KOPT-K1 (cell line): ENCODE results near the gene TTC23L.
"Not testable (repeated sequence)": the region's sequence is repeated elsewhere in the genome, so short reads cannot be mapped to it uniquely, and the experiment has no call there.

Experiments
- H3K27ac ChIP-seq: fragments of 200-600 bp; sonication (generic); 2 replicates; pipeline ENCODE4 v1.5.1; 2016; ENCODE audit warnings: antibody characterized with exemption, mild to moderate bottlenecking, low read depth, low read length; ENCODE audit not compliant: poor library complexity, severe bottlenecking
- H3K36me3 ChIP-seq: fragments of 200-600 bp; sonication (generic); 2 replicates; pipeline ENCODE4 v1.5.1; 2017; ENCODE audit warnings: antibody characterized with exemption, mild to moderate bottlenecking, low read length, moderate library complexity; ENCODE audit not compliant: insufficient read depth
- H3K9me3 ChIP-seq: fragments of 200-600 bp; sonication (generic); 2 replicates; pipeline ENCODE4 v1.5.1; 2017; ENCODE audit warnings: antibody characterized with exemption, low read length, mild to moderate bottlenecking; ENCODE audit not compliant: insufficient read depth, poor library complexity, severe bottlenecking

Gene TTC23L

GRCh38 chr5:34826347-34826746 lies 12.6 kb upstream of the TTC23L start:
- H3K27ac ChIP-seq: no peak overlapping the region
- no peaks in the 10 kb centered on the region for H3K36me3 ChIP-seq
- no peaks in the 10 kb centered on the region for H3K9me3 ChIP-seq

GRCh38 chr5:34827588-34828506 lies 11.1 kb upstream of the TTC23L start:
- H3K36me3 ChIP-seq: no peaks in the 10 kb centered on the region
- no peaks in the 10 kb centered on the region for H3K9me3 ChIP-seq
- H3K27ac ChIP-seq: no peak overlapping the region

GRCh38 chr5:34830827-34831226 lies 8.1 kb upstream of the TTC23L start:
- H3K27ac ChIP-seq, H3K9me3 ChIP-seq, H3K36me3 ChIP-seq: not testable (repeated sequence)

- H3K27ac ChIP-seq: no peak overlapping the region
- no peaks in the 10 kb centered on the region for H3K9me3 ChIP-seq
- H3K36me3 ChIP-seq: no peaks in the 10 kb centered on the region
Observed at GRCh38 chr5:34831303-34831702, 7.7 kb upstream of the TTC23L start.

GRCh38 chr5:34832568-34832967 lies 6.4 kb upstream of the TTC23L start:
- Histone ChIP-seq H3K9me3 (no peaks in the 10 kb centered on the region), H3K36me3 (no peaks in the 10 kb centered on the region), H3K27ac (no peak overlapping the region)

GRCh38 chr5:34833090-34833489 lies 5.9 kb upstream of the TTC23L start:
- no peaks in the 10 kb centered on the region for H3K36me3 ChIP-seq

GRCh38 chr5:34833976-34834793 lies 4.8 kb upstream of the TTC23L start:
- Histone ChIP-seq H3K9me3 (no peaks in the 10 kb centered on the region), H3K27ac (no peak overlapping the region), H3K36me3 (no peaks in the 10 kb centered on the region)

More at GRCh38 chr5:34833090-34833489, 5.9 kb upstream of the TTC23L start:
- no peaks in the 10 kb centered on the region for H3K9me3 ChIP-seq
- no peak overlapping the region for H3K27ac ChIP-seq

GRCh38 chr5:34834794-34835089 lies 4.2 kb upstream of the TTC23L start:
- no peaks in the 10 kb centered on the region for H3K9me3 ChIP-seq
- no peak overlapping the region for H3K27ac ChIP-seq
- H3K36me3 ChIP-seq: no peaks in the 10 kb centered on the region

GRCh38 chr5:34835664-34836063 lies 3.3 kb upstream of the TTC23L start:
- Histone ChIP-seq H3K36me3 (no peaks in the 10 kb centered on the region), H3K9me3 (no peaks in the 10 kb centered on the region), H3K27ac (no peak overlapping the region)

GRCh38 chr5:34841816-34842215 lies 2.9 kb downstream of the TTC23L start:
- H3K9me3 ChIP-seq: no peaks in the 10 kb centered on the region
- H3K27ac ChIP-seq: no peak overlapping the region
- no peaks in the 10 kb centered on the region for H3K36me3 ChIP-seq

GRCh38 chr5:34842554-34842953 lies 3.6 kb downstream of the TTC23L start:
- Histone ChIP-seq H3K9me3 (no peaks in the 10 kb centered on the region), H3K27ac (no peak overlapping the region), H3K36me3 (no peaks in the 10 kb centered on the region)

- Histone ChIP-seq H3K36me3 (no peaks in the 10 kb centered on the region), H3K9me3 (no peaks in the 10 kb centered on the region), H3K27ac (no peak overlapping the region)
Observed at GRCh38 chr5:34843497-34843896, 4.5 kb downstream of the TTC23L start.

GRCh38 chr5:34844106-34844505 lies 5.1 kb downstream of the TTC23L start:
- H3K9me3 ChIP-seq: no peaks in the 10 kb centered on the region

GRCh38 chr5:34844999-34845398 lies 6.0 kb downstream of the TTC23L start:
- H3K9me3 ChIP-seq: no peaks in the 10 kb centered on the region
- H3K27ac ChIP-seq: no peak overlapping the region
- H3K36me3 ChIP-seq: no peaks in the 10 kb centered on the region

More at GRCh38 chr5:34844106-34844505, 5.1 kb downstream of the TTC23L start:
- Histone ChIP-seq H3K27ac (no peak overlapping the region), H3K36me3 (no peaks in the 10 kb centered on the region)

GRCh38 chr5:34847056-34847455 lies 8.1 kb downstream of the TTC23L start:
- no peaks in the 10 kb centered on the region for H3K36me3 ChIP-seq
- no peak overlapping the region for H3K27ac ChIP-seq
- H3K9me3 ChIP-seq: no peaks in the 10 kb centered on the region
